Measurements from ENCODE around the gene CYP4B1.

DNA sequence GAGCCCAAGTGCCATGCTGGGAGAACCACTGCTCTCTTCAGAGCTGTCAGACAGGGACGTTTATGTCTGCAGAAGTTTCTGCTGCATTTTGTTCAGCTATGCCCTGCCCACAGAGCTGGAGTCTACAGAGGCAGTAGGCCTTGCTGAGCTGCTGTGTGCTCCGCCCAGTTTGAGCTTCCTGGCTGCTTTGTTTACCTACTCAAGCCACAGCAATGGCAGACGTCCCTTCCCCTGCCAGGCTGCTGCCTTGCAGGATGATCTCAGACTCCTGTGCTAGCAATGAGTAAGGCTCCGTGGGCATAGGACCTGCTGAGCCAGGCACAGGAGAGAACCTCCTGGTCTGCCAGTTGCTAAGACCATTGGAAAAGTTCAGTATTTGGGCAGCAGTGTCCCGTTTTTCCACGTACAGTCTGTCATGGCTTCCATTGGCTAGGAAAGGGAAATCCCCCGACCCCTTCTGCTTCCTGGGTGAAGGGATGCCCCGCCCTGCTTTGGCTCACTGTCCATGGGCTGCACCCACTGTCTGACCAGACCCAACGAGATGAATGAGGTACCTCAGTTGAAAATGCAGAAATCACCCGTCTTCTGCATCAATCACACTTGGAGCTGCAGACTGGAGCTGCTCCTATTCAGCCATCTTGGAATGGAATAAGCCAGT, 31.9 kb downstream of the CYP4B1 start:
- TF ChIP-seq, protein P1, sequence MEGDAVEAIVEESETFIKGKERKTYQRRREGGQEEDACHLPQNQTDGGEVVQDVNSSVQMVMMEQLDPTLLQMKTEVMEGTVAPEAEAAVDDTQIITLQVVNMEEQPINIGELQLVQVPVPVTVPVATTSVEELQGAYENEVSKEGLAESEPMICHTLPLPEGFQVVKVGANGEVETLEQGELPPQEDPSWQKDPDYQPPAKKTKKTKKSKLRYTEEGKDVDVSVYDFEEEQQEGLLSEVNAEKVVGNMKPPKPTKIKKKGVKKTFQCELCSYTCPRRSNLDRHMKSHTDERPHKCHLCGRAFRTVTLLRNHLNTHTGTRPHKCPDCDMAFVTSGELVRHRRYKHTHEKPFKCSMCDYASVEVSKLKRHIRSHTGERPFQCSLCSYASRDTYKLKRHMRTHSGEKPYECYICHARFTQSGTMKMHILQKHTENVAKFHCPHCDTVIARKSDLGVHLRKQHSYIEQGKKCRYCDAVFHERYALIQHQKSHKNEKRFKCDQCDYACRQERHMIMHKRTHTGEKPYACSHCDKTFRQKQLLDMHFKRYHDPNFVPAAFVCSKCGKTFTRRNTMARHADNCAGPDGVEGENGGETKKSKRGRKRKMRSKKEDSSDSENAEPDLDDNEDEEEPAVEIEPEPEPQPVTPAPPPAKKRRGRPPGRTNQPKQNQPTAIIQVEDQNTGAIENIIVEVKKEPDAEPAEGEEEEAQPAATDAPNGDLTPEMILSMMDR (IDR thresholded peaks at IDR 0.05): no peak
- TF ChIP-seq POLR2A (IDR thresholded peaks at IDR 0.05) (no peak), POLR2AphosphoS5 (IDR thresholded peaks at IDR 0.05; ENCODE audit: insufficient read depth in 1 of 2, low read depth in 1 of 2) (no peak)
